GM21576 (cell line): ENCODE data around the gene SEPTIN5.
"Not testable (repeated sequence)": the region's sequence is repeated elsewhere in the genome, so short reads cannot be mapped to it uniquely, and the experiment has no call there.

ENCODE experiments used
- ATAC-seq: cut with Tn5 transposase; IDR thresholded peaks from one replicate; pipeline ENCODE4 v1.9.1; 2021; ENCODE audit warnings: mild to moderate bottlenecking, moderate library complexity; ENCODE audit not compliant: unreplicated experiment

The SEPTIN5 gene

GRCh38 chr22:19720150-19720827 is 6.0 kb downstream of the SEPTIN5 start:
- ATAC-seq, result no peak

GRCh38 chr22:19720999-19721329 is 6.7 kb downstream of the SEPTIN5 start:
- no peak for ATAC-seq

- no peak for ATAC-seq
Measured at GRCh38 chr22:19721330-19722177, 7.3 kb downstream of the SEPTIN5 start.

GRCh38 chr22:19722178-19722981 is 8.1 kb downstream of the SEPTIN5 start:
- ATAC-seq, result no peak

GRCh38 chr22:19722982-19723231 is 8.6 kb downstream of the SEPTIN5 start:
- no peak for ATAC-seq

- no peak for ATAC-seq
Measured at GRCh38 chr22:19723232-19723982, 9.1 kb downstream of the SEPTIN5 start, which contains the start of gene GP1BB. TSS of gene GP1BB (plus strand) at chr22:19723539. CDS start at chr22:19723570, 31 bp downstream.

- no peak for ATAC-seq
Measured at GRCh38 chr22:19723983-19724827, 9.9 kb downstream of the SEPTIN5 start.

- no peak for ATAC-seq
Measured at GRCh38 chr22:19724927-19725661, 10.8 kb downstream of the SEPTIN5 start.

GRCh38 chr22:19726064-19726788 is 11.9 kb downstream of the SEPTIN5 start:
- not testable (repeated sequence) for ATAC-seq

GRCh38 chr22:19727310-19728150 is 13.2 kb downstream of the SEPTIN5 start:
- ATAC-seq, result no peak

- no peak for ATAC-seq
Measured at GRCh38 chr22:19728271-19728670, 14.0 kb downstream of the SEPTIN5 start.

GRCh38 chr22:19728836-19729235 is 14.5 kb downstream of the SEPTIN5 start:
- no peak for ATAC-seq

- no peak for ATAC-seq
Measured at GRCh38 chr22:19729507-19729906, 15.2 kb downstream of the SEPTIN5 start.

- no peak for ATAC-seq
Measured at GRCh38 chr22:19730198-19730597, 15.9 kb downstream of the SEPTIN5 start.

GRCh38 chr22:19730655-19731360 is 16.5 kb downstream of the SEPTIN5 start:
- no peak for ATAC-seq

GRCh38 chr22:19731361-19732135 is 17.2 kb downstream of the SEPTIN5 start:
- no peak for ATAC-seq
